HG03354 (cell line): ENCODE results near the gene VRTN.
A peak's percentile ranks its signal among the peaks of the same experiment; 100 is the strongest.
"Not testable (repeated sequence)": the region's sequence is repeated elsewhere in the genome, so short reads cannot be mapped to it uniquely, and the experiment has no call there.

Source experiments
- ATAC-seq: cut with Tn5 transposase; IDR thresholded peaks from one replicate; pipeline ENCODE4 v1.9.1; 2021; ENCODE audit warnings: mild to moderate bottlenecking; ENCODE audit not compliant: unreplicated experiment, poor library complexity, severe bottlenecking

Gene VRTN, protein sequence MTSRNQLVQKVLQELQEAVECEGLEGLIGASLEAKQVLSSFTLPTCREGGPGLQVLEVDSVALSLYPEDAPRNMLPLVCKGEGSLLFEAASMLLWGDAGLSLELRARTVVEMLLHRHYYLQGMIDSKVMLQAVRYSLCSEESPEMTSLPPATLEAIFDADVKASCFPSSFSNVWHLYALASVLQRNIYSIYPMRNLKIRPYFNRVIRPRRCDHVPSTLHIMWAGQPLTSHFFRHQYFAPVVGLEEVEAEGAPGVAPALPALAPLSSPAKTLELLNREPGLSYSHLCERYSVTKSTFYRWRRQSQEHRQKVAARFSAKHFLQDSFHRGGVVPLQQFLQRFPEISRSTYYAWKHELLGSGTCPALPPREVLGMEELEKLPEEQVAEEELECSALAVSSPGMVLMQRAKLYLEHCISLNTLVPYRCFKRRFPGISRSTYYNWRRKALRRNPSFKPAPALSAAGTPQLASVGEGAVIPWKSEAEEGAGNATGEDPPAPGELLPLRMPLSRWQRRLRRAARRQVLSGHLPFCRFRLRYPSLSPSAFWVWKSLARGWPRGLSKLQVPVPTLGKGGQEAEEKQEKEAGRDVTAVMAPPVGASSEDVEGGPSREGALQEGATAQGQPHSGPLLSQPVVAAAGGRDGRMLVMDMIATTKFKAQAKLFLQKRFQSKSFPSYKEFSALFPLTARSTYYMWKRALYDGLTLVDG

DNA sequence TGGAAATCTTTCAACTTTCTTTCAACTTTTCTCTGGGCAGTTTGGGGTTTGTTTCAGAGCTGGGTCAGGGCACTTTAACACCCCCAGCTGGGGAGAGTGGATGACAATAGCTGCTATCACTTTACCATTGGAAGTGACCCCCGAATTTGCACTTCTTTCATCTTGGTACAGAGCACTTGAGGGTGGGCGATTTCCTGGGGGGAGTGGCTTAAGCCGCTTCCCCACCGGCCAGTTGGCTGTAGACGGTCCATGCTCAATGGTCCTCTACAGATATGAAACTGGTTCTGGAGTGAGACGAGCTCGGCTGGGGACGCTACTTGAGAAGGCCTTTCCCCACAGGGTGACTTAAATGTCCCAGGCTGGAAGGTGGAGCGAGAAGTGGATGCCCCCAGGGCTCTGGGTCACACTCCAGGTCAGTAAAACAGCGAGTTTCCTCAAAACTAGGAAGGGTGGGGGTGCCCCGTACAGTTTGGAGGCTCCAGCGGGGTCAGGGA is at the start of gene VRTN:
Gene VRTN (plus strand): TSS at position 231 of the 494 bp plus-strand sequence. CDS start 8,313 bp downstream, outside the sequence.
- ATAC-seq = no peak

DNA sequence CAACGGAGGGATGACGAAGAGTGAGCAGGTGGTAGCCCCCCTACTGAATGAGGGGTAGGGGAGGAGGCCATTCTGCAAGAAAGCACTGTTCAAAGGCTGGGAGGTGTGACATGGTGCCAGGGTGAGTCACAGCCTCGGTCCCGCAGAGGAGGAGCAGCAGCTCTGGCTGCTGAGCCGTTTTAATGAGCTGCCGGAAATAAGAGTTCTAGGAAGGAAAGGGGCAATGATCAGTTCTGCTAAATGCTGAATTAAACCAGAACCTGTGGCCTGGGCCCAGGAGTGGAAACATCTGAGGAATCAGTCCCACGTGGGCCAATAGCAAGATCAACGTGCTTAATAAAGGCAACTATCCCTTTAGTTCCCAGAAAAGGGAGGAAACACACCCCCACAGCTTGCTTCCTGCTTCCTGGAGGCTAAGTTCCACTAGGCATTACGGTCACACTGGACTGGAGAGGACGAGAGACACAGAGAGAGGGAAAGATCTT is 49.2 kb upstream of the VRTN start:
- no peak for ATAC-seq

- no peak for ATAC-seq
These were observed 46.6 kb upstream of the VRTN start for GRCh38 chr14:74301594-74302151.

GRCh38 chr14:74302152-74302628 is 46.1 kb upstream of the VRTN start:
- ATAC-seq = peak; percentile 57

GRCh38 chr14:74302634-74303569 is 45.4 kb upstream of the VRTN start, which contains the start of gene ABCD4:
ABCD4 (minus strand) TSS chr14:74302934; CDS start chr14:74302912, 22 bp downstream.
- ATAC-seq = peak; percentile 96

DNA sequence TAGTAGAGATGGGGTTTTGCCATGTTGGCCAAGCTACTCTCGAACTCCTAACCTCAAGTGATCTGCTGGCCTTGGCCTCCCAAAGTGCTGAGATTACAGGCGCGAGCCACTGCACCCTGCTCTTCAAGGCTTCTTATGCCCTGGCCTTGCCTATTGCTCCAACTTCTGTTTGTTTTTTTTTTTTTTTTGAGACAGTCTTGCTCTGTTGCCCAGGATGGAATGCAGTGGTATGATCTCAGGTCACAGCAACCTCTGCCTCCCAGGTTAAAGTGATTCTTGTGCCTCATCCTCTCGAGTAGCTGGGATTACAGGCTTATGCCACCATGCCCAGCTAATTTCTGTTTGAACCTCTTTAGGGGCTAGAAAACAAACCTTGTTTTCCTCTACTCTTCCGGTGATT is 39.6 kb upstream of the VRTN start:
- ATAC-seq = no peak

GRCh38 chr14:74309125-74310022 is 38.9 kb upstream of the VRTN start:
- no peak for ATAC-seq

- no peak for ATAC-seq
These were observed 36.1 kb upstream of the VRTN start for GRCh38 chr14:74312161-74312560.

- no peak for ATAC-seq
These were observed 34.7 kb upstream of the VRTN start for GRCh38 chr14:74313601-74314000.

GRCh38 chr14:74314576-74314975 is 33.7 kb upstream of the VRTN start:
- no peak for ATAC-seq

GRCh38 chr14:74324931-74325361 is 23.3 kb upstream of the VRTN start:
- no peak for ATAC-seq

DNA sequence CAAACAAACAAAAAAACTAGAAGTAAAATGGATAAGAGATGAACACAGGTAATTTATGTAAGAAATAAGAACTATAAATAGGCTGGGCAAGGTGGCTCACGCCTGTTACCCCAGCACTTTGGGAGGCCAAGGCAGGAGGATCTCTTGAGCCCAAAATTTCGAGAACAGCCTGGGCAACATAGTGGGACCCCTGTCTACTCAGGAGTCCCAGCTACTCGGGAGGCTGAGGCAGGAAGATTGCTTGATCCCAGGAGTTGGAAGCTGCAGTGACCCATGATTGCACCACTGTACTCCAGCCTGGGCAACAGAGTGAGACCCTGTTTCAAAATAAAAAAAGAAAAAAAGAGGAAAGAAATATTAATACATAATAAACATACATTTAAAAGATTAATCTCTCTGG is 22.8 kb upstream of the VRTN start:
- no peak for ATAC-seq

DNA sequence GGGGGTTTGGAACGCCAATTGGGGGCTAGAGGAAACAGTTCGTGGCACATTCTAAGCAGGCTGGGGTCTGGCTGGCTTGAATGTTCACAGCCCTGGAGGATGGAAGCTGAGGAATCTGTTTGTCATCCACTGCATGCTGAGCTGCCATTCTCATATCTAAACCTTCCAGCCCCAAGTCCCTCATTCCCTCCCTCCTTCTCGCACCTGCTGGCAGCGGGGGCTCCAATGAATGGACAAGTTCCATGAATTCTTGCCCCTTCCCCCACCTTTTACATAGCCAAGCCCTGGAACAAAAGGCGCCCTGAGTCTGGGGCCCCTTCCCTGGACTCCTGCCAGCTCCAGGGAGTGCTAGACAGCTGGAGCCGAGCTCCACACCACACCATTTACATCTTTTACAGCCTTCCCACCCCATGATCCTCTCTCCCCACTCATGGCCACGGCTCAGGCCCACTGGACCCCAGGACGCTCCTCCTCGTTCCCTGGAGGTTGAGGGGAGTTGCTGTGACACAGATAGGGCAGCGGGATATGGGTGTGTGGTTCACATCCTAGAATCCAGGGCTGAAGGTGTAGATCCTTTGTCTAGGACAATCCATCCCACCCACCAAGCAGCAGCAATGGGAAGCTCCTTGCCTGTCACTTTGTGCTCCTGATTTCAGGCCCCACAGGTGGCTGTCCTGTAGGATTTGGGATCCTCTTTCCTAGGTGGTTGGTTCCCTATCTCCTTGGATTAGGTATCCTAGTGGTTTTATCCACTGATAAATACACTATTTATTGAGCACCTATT is 21.7 kb upstream of the VRTN start:
- ATAC-seq = no peak

DNA sequence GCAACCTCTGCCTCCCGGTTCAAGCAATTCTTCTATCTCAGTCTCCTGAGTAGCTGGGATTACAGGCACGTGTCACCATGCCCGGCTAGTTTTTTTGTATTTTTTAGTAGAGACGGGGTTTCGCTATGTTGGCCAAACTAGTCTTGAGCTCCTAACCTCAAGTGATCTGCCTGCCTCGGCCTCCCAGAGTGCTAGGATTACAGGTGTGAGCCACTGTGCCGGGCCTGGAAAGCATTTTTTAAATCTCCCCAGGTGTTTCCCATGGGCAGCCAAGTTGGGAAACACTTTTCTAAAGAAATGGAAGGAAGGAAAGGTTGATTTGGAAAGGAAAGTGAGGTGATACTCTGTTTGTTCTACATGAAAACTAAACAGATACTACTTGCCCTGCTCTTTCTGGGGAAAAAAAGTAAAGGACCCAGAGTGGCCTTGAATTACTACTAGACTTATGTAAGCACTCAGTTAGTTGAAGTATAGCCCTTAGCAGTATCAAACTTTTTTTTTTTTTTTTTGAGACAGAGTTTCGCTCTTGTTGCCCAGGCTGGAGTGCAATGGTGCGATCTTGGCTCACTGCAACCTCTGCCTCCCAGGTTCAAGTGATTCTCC is 18.2 kb upstream of the VRTN start:
- ATAC-seq = not testable (repeated sequence)

DNA sequence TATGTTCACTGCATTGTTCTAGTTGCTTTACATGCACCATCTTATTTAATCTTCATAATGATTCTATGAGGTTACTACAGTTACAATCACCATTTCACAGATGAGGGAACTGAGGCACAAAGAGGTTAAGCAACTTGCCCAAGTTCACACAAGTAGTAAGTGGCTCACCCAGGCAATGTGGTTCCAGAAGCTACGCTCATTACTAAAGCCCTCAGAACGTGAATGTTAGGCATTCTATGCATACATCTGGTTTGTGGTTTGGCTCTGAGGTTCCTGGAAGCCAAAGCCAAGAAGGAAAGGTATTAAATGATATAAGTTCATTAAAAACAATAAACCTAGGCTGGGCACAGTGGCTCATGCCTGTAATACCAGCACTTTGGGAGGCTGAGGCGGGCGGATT is 14.4 kb upstream of the VRTN start:
- no peak for ATAC-seq

GRCh38 chr14:74346341-74346740 is 1.9 kb upstream of the VRTN start:
- no peak for ATAC-seq
